ENCODE data around the gene NUDT22.

GRCh38 chr11:64248578-64248977 is 22.5 kb downstream of the NUDT22 start:
- TF ChIP-seq CEBPB (IDR thresholded peaks at IDR 0.05): no peak
- TF ChIP-seq REST (IDR thresholded peaks at IDR 0.05; ENCODE audit: low read depth): no peak
